GM21447 (cell line): ENCODE measurements around the gene SLC46A2.

ENCODE experiments used
- ATAC-seq: cut with Tn5 transposase; IDR thresholded peaks from one replicate; pipeline ENCODE4 v1.9.1; 2021; ENCODE audit not compliant: unreplicated experiment

The SLC46A2 gene

GRCh38 chr9:112860451-112860850 is 30.2 kb downstream of the SLC46A2 start:
- no peak for ATAC-seq

- peak; percentile 72 for ATAC-seq
Observed at GRCh38 chr9:112858625-112859147, 32.0 kb downstream of the SLC46A2 start.

- ATAC-seq, result no peak
Observed at GRCh38 chr9:112858005-112858404, 32.7 kb downstream of the SLC46A2 start.

- ATAC-seq, result no peak
Observed at GRCh38 chr9:112856843-112857242, 33.8 kb downstream of the SLC46A2 start.

- ATAC-seq, result no peak
Observed at GRCh38 chr9:112856200-112856599, 34.5 kb downstream of the SLC46A2 start.

GRCh38 chr9:112854657-112855056 is 36.0 kb downstream of the SLC46A2 start:
- no peak for ATAC-seq

- ATAC-seq, result no peak
Observed at GRCh38 chr9:112853882-112854585, 36.6 kb downstream of the SLC46A2 start.

- ATAC-seq, result no peak
Observed at GRCh38 chr9:112852741-112853504, 37.8 kb downstream of the SLC46A2 start.

- ATAC-seq, result no peak
Observed at GRCh38 chr9:112850840-112851239, 39.8 kb downstream of the SLC46A2 start.

GRCh38 chr9:112849363-112849922 is 41.2 kb downstream of the SLC46A2 start:
- no peak for ATAC-seq

- no peak for ATAC-seq
Observed at GRCh38 chr9:112848316-112849151, 42.1 kb downstream of the SLC46A2 start.

- ATAC-seq, result no peak
Observed at GRCh38 chr9:112846528-112847488, 43.9 kb downstream of the SLC46A2 start.

GRCh38 chr9:112844771-112845542 is 45.7 kb downstream of the SLC46A2 start:
- ATAC-seq, result peak; percentile 96

- no peak for ATAC-seq
Observed at GRCh38 chr9:112842555-112842954, 48.1 kb downstream of the SLC46A2 start.

- ATAC-seq, result no peak
Observed at GRCh38 chr9:112841261-112841660, 49.4 kb downstream of the SLC46A2 start.

- ATAC-seq, result no peak
Observed at GRCh38 chr9:112839331-112839730, 51.3 kb downstream of the SLC46A2 start.

GRCh38 chr9:112838342-112838741 is 52.3 kb downstream of the SLC46A2 start:
- no peak for ATAC-seq

- no peak for ATAC-seq
Observed at GRCh38 chr9:112836394-112836793, 54.3 kb downstream of the SLC46A2 start.

GRCh38 chr9:112833081-112833480 is 57.6 kb downstream of the SLC46A2 start:
- no peak for ATAC-seq
